A549 (cell line): Measurements from ENCODE around the gene OGA. TPM values are rescaled to one million over a fixed set of nuclear protein-coding genes. Genes with fewer than 3 reads are reported as not detected.

Source experiments
- ATAC-seq, 2 experiments: fragments of 200-7000 bp in 1 of 2; fragments of >200 bp in 1 of 2; cut with Nextera tagmentation in 1 of 2; cut with Tn5 transposase in 1 of 2; 3 replicates each; pipeline versions ENCODE4 v1.8.0 to v1.9.1; 2018 to 2020; ENCODE audit warnings: mild to moderate bottlenecking in 1 of 2, moderate library complexity in 1 of 2
- CTCF ChIA-PET: fragments of 300-600 bp; sonication (Branson Sonifier 250); formaldehyde crosslinking; extraction: SDS; loops from one replicate; lab custom pipeline; 2021; ENCODE audit warnings: antibody characterized with exemption, inconsistent platforms; lab: Yijun Ruan, JAX
- POLR2A ChIA-PET: fragments of 350-600 bp; formaldehyde crosslinking; extraction: SDS; loops from one replicate; lab custom pipeline; 2021; ENCODE audit warnings: antibody characterized with exemption, inconsistent platforms; lab: Yijun Ruan, JAX
- DNase-seq, 2 experiments: peaks; one replicate each; pipeline versions ENCODE4 v3.0.0 to v3.0.0-alpha.2; 2011 to 2016; ENCODE audit warnings: low read depth in 1 of 2, low spot score in 1 of 2
- FAIRE-seq: peaks from 2 replicates; lab custom pipeline; 2011; peaks lifted over from hg19 to GRCh38; lab: Jason Lieb, UNC
- H3K27ac ChIP-seq, 2 experiments: fragments of >200 bp; sonication (Bioruptor Twin); formaldehyde crosslinking; 3 replicates each; pipeline ENCODE4 v1.5.1; 2016 to 2017
- H3K4me1 ChIP-seq: fragments of >200 bp; sonication (Bioruptor Twin); formaldehyde crosslinking; 3 replicates; pipeline ENCODE4 v1.6.1; 2016
- H3K4me2 ChIP-seq: fragments of >200 bp; sonication (Bioruptor Twin); formaldehyde crosslinking; 3 replicates; pipeline ENCODE4 v1.6.1; 2016
- H3K4me3 ChIP-seq: fragments of >200 bp; sonication (Bioruptor Twin); formaldehyde crosslinking; 3 replicates; pipeline ENCODE4 v1.5.1; 2016
- H3K9me3 ChIP-seq: fragments of >200 bp; sonication (Bioruptor Twin); formaldehyde crosslinking; 3 replicates; pipeline ENCODE4 v1.6.1; 2016
- CBX2 ChIP-seq: fragments of 200-600 bp; sonication (generic); IDR thresholded peaks from 2 replicates; pipeline ENCODE4 v1.6.1; 2016; ENCODE audit warnings: low read depth, mild to moderate bottlenecking, borderline replicate concordance
- CBX8 ChIP-seq: fragments of 200-600 bp; sonication (generic); IDR thresholded peaks from 2 replicates; pipeline ENCODE4 v1.6.1; 2016
- CEBPB ChIP-seq, 2 experiments: fragments of >200 bp in 1 of 2; sonication (Bioruptor Twin) in 1 of 2; formaldehyde crosslinking in 1 of 2; IDR thresholded peaks; 2 replicates each; pipeline ENCODE4 v1.6.1; 2012 to 2016
- CHD2 ChIP-seq: fragments of 150-350 bp; IDR thresholded peaks from 2 replicates; pipeline ENCODE4 v1.6.1; 2014; ENCODE audit warnings: low read length; ENCODE audit not compliant: partially characterized antibody
- E2F6 ChIP-seq: IDR thresholded peaks from 2 replicates; pipeline ENCODE4 v1.6.1; 2012; ENCODE audit warnings: low read depth, borderline replicate concordance
- EHF ChIP-seq: fragments of 250-450 bp; sonication (Bioruptor Pico); IDR thresholded peaks from 2 replicates; pipeline ENCODE4 v1.5.0; 2020; ENCODE audit warnings: mild to moderate bottlenecking
- EHMT2 ChIP-seq: fragments of 200-600 bp; sonication (generic); IDR thresholded peaks from 2 replicates; pipeline ENCODE4 v1.6.1; 2016; ENCODE audit warnings: antibody characterized with exemption, low read depth, mild to moderate bottlenecking, moderate library complexity
- ELK1 ChIP-seq: fragments of 150-350 bp; IDR thresholded peaks from 2 replicates; pipeline ENCODE4 v1.6.1; 2014; ENCODE audit warnings: low read depth, mild to moderate bottlenecking, low read length
- FOXS1 ChIP-seq: fragments of 250-450 bp; sonication (Bioruptor Pico); IDR thresholded peaks from 2 replicates; pipeline ENCODE4 v1.5.0; 2020; ENCODE audit warnings: mild to moderate bottlenecking, moderate library complexity
- GATA3 ChIP-seq: IDR thresholded peaks from 2 replicates; pipeline ENCODE4 v1.6.1; 2012; ENCODE audit warnings: borderline replicate concordance
- HES2 ChIP-seq: fragments of >200 bp; sonication (Bioruptor Twin); formaldehyde crosslinking; IDR thresholded peaks from 2 replicates; pipeline ENCODE4 v1.6.1; 2016
- HMGXB4 ChIP-seq: fragments of 250-450 bp; sonication (Bioruptor Pico); IDR thresholded peaks from 2 replicates; pipeline ENCODE4 v1.5.0; 2021; ENCODE audit warnings: mild to moderate bottlenecking, moderate library complexity, borderline replicate concordance
- HOXA7 ChIP-seq: fragments of 250-450 bp; sonication (Bioruptor Pico); IDR thresholded peaks from 2 replicates; pipeline ENCODE4 v1.5.0; 2020; ENCODE audit warnings: mild to moderate bottlenecking, moderate library complexity
- HOXB13 ChIP-seq: fragments of 250-450 bp; sonication (Bioruptor Pico); IDR thresholded peaks from 2 replicates; pipeline ENCODE4 v1.5.0; 2020; ENCODE audit warnings: low read depth, mild to moderate bottlenecking, moderate library complexity
- HOXB5 ChIP-seq: fragments of 250-450 bp; sonication (Bioruptor Pico); IDR thresholded peaks from 2 replicates; pipeline ENCODE4 v1.5.0; 2020; ENCODE audit warnings: mild to moderate bottlenecking, moderate library complexity
- JUN ChIP-seq, 2 experiments: fragments of >200 bp; sonication (Bioruptor Twin); formaldehyde crosslinking; IDR thresholded peaks; 2 replicates in 1 of 2; 3 replicates in 1 of 2; pipeline ENCODE4 v1.6.1; 2016 to 2017
- JUNB ChIP-seq: fragments of >200 bp; sonication (Bioruptor Twin); formaldehyde crosslinking; IDR thresholded peaks from 2 replicates; pipeline ENCODE4 v1.6.1; 2016
- KDM1A ChIP-seq: fragments of 200-600 bp; sonication (generic); IDR thresholded peaks from 2 replicates; pipeline ENCODE4 v1.6.1; 2016; ENCODE audit warnings: low read depth, mild to moderate bottlenecking
- MAFK ChIP-seq: fragments of 450-650 bp; IDR thresholded peaks from 2 replicates; pipeline ENCODE4 v1.6.1; 2014; ENCODE audit not compliant: partially characterized antibody
- MYC ChIP-seq: IDR thresholded peaks from 2 replicates; pipeline ENCODE4 v1.6.1; 2012; ENCODE audit warnings: mild to moderate bottlenecking, inconsistent platforms, low read length, improper control_type of control experiment, borderline replicate concordance
- NFE2L2 ChIP-seq: fragments of 150-350 bp; conservative IDR thresholded peaks from 2 replicates; pipeline ENCODE4 v1.6.1; 2014; ENCODE audit warnings: low read length
- NPAS2 ChIP-seq: fragments of 250-450 bp; sonication (Bioruptor Pico); IDR thresholded peaks from 2 replicates; pipeline ENCODE4 v1.8.0; 2022; ENCODE audit warnings: mild to moderate bottlenecking, moderate library complexity, borderline replicate concordance
- NR3C1 ChIP-seq: fragments of >200 bp; sonication (Bioruptor Twin); formaldehyde crosslinking; IDR thresholded peaks from 3 replicates; pipeline ENCODE4 v1.6.1; 2017
- PHF8 ChIP-seq: fragments of 200-600 bp; sonication (generic); IDR thresholded peaks from 2 replicates; pipeline ENCODE4 v1.6.1; 2016; ENCODE audit warnings: low read depth, mild to moderate bottlenecking, antibody characterized with exemption, moderate library complexity, borderline replicate concordance
- POLR2A ChIP-seq: IDR thresholded peaks from 2 replicates; pipeline ENCODE4 v1.6.1; 2012; ENCODE audit warnings: mild to moderate bottlenecking, low read length
- RCOR1 ChIP-seq: fragments of 150-350 bp; IDR thresholded peaks from 2 replicates; pipeline ENCODE4 v1.6.1; 2014; ENCODE audit warnings: antibody characterized with exemption, low read length, low read depth
- RNF2 ChIP-seq: fragments of 200-600 bp; sonication (generic); IDR thresholded peaks from 2 replicates; pipeline ENCODE4 v1.6.1; 2016; ENCODE audit warnings: low read depth, mild to moderate bottlenecking, antibody characterized with exemption, moderate library complexity, borderline replicate concordance
- SMC3 ChIP-seq: fragments of >200 bp; sonication (Bioruptor Twin); formaldehyde crosslinking; IDR thresholded peaks from 3 replicates; pipeline ENCODE4 v1.6.1; 2018; ENCODE audit warnings: inconsistent platforms
- TFCP2L1 ChIP-seq: fragments of 250-450 bp; sonication (Bioruptor Pico); IDR thresholded peaks from 2 replicates; pipeline ENCODE4 v1.5.0; 2021; ENCODE audit warnings: mild to moderate bottlenecking
- ZFP36 ChIP-seq: fragments of 450-650 bp; IDR thresholded peaks from 2 replicates; pipeline ENCODE4 v1.6.1; 2014; ENCODE audit warnings: borderline replicate concordance; ENCODE audit not compliant: partially characterized antibody
- ZNF302 ChIP-seq: fragments of 250-450 bp; sonication (Bioruptor Pico); IDR thresholded peaks from 2 replicates; pipeline ENCODE4 v1.9.0; 2021; ENCODE audit warnings: inconsistent platforms, mild to moderate bottlenecking, moderate library complexity
- ZSCAN20 ChIP-seq: fragments of 250-450 bp; sonication (Bioruptor Pico); IDR thresholded peaks from 2 replicates; pipeline ENCODE4 v1.8.0; 2022; ENCODE audit warnings: mild to moderate bottlenecking, moderate library complexity
- WGBS: methylation state at CpG from one replicate; pipeline ENCODE4 v1.1.6; 2017; ENCODE audit errors: missing lambda C conversion rate; 5-methylcytosine and 5-hydroxymethylcytosine counted together
- polyA plus RNA-seq, 4 experiments: library from polyadenylated mRNA; depleted of rRNA in 3 of 4; stranded (reverse); fragments of >200 nt; fragmentation: RNase III in 1 of 4; extraction: RNeasy Plus Mini Kit Qiagen cat#74134 plus additional on column Dnase treatment in 1 of 4; gene quantifications; 2 replicates in 3 of 4; 3 replicates in 1 of 4; pipeline ENCODE4 v1.2.3, GENCODE V29; 2011 to 2017

Gene OGA
- polyA plus RNA-seq, 2 of the 4 experiments (the other 2 are of a cell fraction): 40.3 to 79.1 TPM

- ATAC-seq: no peak
- Histone ChIP-seq H3K4me2 (no peak overlapping the region), H3K27ac (no peak overlapping the region), H3K4me3 (no peak overlapping the region), H3K4me1 (no peaks in the 10 kb centered on the region), H3K9me3 (no peaks in the 10 kb centered on the region)
- no peak for DNase-seq
- FAIRE-seq: no peak
- CTCF ChIA-PET: interaction anchor here (0.7 to 15.4 kb wide), 5 partner anchors 10 to 163 kb away, joined by 3 to 379 read pairs (median 32); no protein-coding TSS in a partner anchor
- POLR2A ChIA-PET: no interaction called here
- 77% methylated on average over 3 of the region's 3 CpGs for WGBS
- TF ChIP-seq HOXA7 (CRISPR knock-in tag): no peak
- TF ChIP-seq KDM1A: no peak
- no peak for TF ChIP-seq ZSCAN20 (CRISPR knock-in tag)
- TF ChIP-seq JUNB: no peak
- no peak for TF ChIP-seq CBX8
- TF ChIP-seq NFE2L2: no peak
- no peak for TF ChIP-seq MYC
- TF ChIP-seq CBX2: no peak
- TF ChIP-seq HOXB13 (CRISPR knock-in tag): no peak
- no peak for TF ChIP-seq EHF (CRISPR knock-in tag)
- no peak for TF ChIP-seq PHF8
- no peak for TF ChIP-seq NPAS2 (CRISPR knock-in tag)
- TF ChIP-seq GATA3: no peak
- TF ChIP-seq, all 56 proteins: peak for 0
These were observed 32.5 kb upstream of the OGA start for GRCh38 chr10:101850749-101851148.

- TF ChIP-seq NFE2L2 (no peak), TFCP2L1 (CRISPR knock-in tag) (no peak), HOXA7 (CRISPR knock-in tag) (no peak), NR3C1 (no peak), GATA3 (no peak), ELK1 (no peak), CHD2 (no peak), POLR2A (no peak)
- no peak for DNase-seq
- Histone ChIP-seq H3K4me2 (no peak overlapping the region), H3K4me1 (no peaks in the 10 kb centered on the region), H3K4me3 (no peak overlapping the region), H3K27ac (no peak overlapping the region), H3K9me3 (no peaks in the 10 kb centered on the region)
- 95% methylated on average over 3 of the region's 3 CpGs for WGBS
- CTCF ChIA-PET: interaction anchor here (0.7 to 15.4 kb wide), 9 partner anchors 8 to 224 kb away, joined by 3 to 379 read pairs (median 9); no protein-coding TSS in a partner anchor
- no peak for FAIRE-seq
- POLR2A ChIA-PET: no interaction called here
- no peak for ATAC-seq
These were observed 30.7 kb upstream of the OGA start for GRCh38 chr10:101848894-101849351.

GRCh38 chr10:101848408-101848807 is 30.2 kb upstream of the OGA start:
- DNase-seq: no peak
- Histone ChIP-seq H3K9me3 (no peaks in the 10 kb centered on the region), H3K4me1 (no peaks in the 10 kb centered on the region), H3K4me2 (no peak overlapping the region), H3K27ac (no peak overlapping the region), H3K4me3 (no peak overlapping the region)
- TF ChIP-seq ZNF302 (no peak), HES2 (no peak), E2F6 (no peak), CBX8 (no peak), CEBPB (IDR thresholded peaks at IDR 0.05) (no peak), NFE2L2 (no peak), PHF8 (no peak), SMC3 (no peak), EHF (CRISPR knock-in tag) (no peak), HMGXB4 (CRISPR knock-in tag) (no peak), EHMT2 (no peak), MAFK (no peak), JUN (IDR thresholded peaks at IDR 0.05) (no peak), FOXS1 (CRISPR knock-in tag) (no peak), MYC (no peak), RNF2 (no peak), RCOR1 (no peak), HOXB5 (CRISPR knock-in tag) (no peak), ZFP36 (no peak), HOXB13 (CRISPR knock-in tag) (no peak)
- CTCF ChIA-PET: interaction anchor here (0.5 to 15.4 kb wide), 9 partner anchors 8 to 224 kb away, joined by 3 to 379 read pairs (median 9); no protein-coding TSS in a partner anchor
- WGBS: 86% methylated on average over 4 of the region's 4 CpGs
- ATAC-seq: no peak
- POLR2A ChIA-PET: no interaction called here
- FAIRE-seq: no peak
